ENCODE measurements around the gene PPM1M.

Gene PPM1M

DNA sequence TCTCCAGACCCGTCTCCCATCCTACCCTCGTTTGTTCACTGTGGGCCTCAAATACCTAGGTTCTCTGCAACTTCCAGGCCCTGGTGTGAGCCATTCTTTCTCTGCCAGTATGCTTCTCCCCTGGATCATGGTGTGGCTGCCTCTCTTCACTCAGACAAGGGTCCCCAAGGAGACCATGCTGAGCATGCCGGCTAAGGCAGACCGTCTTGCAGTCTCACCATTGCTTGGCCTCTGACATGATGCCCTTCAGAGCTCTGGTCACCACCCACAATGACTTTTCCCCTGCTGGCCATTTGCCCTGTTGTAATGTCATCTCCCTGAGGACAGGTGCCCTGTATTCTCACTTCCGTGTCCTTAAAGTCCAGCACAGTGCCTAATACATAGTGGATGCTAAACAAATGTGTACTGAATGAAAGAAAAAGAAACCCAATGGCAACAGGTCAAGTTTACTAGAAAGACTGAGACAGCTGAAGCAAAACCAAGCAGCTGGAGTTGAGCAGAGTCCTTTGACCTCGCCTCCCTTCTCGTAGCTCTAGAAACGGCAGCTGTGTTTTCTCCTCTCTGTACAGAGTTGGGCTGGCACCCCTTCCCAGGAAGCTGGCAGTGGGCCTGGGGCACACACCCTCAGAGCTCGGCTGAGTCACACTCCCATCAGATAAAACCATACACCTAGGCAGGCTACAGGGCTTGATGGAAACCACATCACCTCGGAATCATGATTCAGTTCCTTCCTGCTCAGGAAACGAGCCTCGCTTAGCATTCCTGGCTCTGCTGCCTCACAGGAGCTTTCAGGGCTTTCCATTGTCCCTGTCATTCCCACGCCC, 28.8 kb upstream of the PPM1M start:
- no peak for DNase-seq (ENCODE audit: low spot score)

DNA sequence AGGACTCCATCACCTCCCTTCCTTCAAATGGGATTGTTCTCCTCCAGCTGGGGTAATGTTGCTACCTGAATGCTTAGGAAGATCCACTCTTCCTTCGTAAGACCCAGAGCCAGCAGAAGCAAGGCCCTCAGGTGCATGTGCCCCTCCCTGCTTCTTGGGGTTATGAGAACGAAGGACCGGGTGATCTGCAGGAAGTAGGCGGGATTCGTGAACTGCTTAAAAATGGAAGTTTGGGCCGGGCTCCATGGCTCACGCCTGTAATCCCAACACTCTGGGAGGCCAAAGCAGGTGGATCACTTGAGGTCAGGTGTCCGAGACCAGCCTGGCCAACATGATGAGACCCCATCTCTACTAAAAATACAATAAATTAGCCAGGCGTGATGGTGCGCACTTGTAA, 28.2 kb upstream of the PPM1M start:
- DNase-seq (ENCODE audit: low spot score) = no peak

DNA sequence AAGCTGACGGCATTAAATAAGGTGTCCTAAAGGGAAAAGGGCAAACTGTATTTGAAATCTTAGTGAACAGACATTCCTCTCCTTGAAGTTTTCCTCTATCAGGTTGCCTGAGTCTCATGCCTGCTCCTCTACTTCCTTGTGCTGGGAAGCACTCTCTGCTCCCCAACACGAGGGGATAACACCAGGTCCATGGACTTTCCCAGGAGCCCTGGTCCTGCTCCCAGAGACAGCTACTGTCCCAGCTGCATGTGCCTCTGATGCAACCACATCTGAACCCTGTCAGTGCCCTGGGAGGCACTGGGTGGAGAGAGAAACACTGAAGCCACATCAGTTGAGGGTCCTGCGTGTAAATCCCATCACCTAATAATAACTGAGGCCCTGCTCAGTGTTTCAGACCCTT, 27.5 kb upstream of the PPM1M start:
- DNase-seq (ENCODE audit: low spot score) = no peak

DNA sequence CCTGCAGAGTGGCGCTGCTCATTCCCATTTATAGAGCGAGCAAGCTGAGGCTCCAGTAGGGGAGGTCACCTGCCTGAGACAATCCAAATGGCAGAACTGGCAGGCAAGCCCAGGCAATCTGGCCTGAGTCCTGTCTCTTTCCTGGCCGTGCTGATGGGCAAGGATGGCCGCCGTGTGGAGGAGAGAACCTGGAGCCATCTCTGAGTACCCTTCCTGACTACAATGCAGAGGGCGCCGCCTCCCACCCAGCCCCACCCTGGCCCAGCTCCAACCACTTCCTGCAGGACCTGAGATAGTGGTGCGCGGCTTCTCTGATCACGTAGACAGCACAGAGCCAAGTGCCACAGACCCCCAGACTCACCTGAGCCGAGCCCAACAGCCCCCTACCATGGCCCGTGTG, 27.1 kb upstream of the PPM1M start:
- DNase-seq (ENCODE audit: low spot score) = no peak

DNA sequence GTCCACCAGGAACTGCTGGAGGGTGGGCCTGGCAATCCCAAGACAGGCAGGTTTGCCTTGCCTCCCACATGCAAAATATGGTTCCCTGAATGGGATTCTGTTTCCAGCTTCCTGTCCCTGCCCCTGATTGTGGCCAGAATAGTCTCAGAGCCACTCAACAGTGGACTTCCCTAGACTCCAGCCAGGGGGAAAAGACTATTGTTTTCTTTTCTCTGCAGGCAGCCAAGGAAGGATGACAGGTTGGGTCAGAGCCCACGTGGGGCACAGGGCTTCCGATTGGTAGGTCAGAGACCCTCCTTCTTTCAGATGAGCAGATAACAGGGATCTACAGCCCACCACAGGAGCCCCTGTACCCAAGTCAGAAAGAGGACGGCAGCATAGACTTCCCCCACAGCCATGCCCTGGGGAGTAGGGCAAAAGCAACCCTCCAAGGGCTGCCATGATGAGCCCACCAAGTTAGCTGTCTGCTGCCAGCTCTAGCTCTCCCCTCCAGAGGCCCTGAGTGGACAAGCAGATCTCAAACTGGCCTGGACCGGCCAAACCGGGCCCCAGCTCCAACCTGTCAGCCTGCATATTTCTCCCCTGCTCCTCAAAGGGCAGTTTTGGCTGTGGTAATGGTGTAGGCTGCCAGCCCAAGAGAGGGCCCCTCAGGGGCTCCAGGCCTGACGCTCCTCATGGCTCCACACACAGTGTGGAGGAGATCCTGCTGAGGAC, 26.5 kb upstream of the PPM1M start:
- DNase-seq (ENCODE audit: low spot score) = no peak

DNA sequence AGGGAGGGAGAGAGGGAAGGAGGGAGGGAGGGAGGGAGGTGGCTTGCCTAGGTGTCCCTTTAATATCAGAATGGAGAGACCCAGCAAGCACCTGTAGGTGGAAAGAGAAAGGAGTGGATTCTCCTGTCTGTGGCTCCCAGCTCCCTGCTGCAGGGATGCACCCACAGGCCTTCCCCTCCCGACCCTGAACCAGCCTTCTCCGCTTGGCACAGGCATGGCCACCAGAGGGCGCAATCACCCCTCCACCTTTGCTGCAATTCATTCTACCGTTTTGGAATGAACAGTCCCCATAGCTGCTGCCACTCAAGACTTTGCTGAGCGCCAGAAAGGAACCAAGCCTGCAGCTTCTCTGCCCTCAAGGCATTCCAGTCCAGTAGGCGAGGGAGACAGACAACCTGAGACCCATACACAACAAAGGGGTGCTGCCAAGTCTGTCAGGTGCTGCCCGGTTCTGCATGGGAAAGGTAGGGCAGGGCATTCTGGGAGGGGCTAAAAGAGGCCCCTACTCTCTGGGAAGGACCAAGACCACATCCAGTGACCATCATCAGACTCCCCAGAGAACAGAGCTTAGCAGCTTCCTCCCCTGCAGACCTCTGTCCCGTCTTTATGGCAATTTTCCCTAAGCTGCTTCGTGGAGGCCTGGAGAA, 25.1 kb upstream of the PPM1M start:
- DNase-seq (ENCODE audit: low spot score) = peak; percentile 74

DNA sequence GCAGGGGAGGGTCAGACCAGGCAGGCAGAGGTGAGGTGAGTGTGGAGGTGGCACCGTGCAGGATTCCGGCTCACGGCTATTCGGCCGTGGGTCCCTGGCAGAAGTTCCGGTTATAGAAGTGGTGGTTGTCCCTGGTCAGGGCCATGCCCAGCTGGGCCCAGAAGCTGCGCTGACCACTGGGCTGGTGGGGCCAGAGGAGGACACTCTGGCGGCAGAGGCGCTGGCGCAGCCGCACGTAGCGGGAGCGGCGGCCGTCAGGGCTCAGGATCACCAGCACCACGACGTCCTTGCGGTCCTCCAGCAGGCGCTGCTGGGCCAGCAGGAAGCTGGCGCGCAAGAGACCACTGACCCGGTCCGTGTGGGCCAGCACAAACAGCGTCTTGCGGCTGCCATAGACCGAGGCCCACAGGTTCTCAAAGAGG, 24.4 kb upstream of the PPM1M start:
- no peak for DNase-seq (ENCODE audit: low spot score)

DNA sequence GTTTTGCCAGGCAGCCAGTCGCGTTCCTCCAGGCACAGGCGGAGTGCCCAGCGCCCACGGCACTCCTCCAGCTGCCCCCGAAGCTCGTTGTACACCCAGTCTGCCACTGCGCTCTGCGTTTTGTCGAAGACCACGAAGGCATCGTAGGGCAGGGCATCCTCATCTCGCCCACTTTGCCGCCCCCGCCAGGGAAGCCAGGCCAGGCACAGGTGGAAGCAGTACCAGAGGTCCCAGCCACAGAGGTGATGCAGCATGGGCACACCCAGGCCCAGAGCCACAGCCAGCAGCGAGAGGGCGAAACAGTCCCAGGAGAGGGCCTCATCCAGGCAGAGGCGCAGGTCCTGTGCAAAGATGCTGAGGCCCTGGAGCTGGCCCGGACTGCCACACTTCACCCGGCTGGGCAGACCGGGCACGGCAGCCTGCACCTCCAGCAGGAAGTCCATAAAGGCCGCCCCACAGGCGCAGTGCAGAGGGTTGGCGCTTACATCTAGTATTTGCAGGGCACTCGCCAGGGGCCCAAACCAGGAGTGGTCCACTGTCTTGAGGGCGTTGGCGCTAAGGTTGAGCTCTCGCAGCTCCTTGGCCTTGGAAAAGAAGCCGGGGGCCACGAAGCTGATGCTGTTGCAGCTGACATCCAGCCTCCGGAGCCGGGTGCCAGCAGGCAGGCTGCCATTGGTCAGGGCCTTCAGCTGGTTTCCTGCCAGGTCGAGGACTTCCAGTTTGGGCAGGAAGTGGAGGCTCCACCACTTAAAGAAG, 23.8 kb upstream of the PPM1M start:
- DNase-seq (ENCODE audit: low spot score) = no peak

DNA sequence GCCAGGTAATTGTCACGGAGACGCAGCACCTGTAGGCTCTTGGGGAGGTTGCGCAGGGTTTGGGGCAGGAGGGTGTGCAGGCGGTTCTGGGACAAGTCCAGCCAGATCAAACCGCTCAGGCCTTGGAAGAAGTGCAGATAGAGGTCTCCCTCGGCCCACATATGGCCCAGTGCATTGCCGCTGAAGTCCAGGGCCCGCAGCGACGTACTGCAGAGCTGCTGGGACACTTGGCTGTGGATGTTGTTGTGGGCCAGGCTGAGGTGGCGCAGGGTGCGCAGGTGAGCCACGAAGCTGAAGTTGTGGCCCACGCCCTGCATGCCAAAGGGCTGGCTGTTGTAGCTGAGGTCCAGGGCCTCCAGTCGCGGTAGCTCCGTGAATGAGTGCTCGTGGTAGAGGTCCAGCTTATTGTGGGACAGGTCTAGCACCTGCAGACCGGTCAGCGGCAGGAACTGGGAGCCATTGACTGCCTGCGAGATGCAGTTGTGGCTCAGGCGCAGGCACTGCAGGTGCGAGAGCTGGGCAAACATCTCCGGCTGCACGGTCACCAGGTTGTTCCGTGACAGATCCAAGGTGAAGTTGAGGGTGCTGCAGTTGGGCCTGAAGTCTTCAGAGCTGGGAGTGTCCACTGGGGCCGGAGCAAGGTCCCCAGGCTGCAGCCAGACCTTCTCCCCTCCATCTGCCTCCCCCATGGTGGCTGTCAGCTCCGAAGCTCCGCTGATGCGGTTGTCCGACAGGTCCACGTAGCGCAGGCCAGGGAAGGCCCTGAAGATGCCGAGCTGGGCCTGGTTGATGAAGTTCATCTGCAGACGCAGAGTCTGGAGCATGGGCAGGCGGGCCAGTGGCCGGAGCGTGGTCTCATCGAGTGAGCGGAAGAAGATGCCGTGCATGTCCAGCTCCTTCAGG, 23.0 kb upstream of the PPM1M start:
- DNase-seq (ENCODE audit: low spot score) = no peak

DNA sequence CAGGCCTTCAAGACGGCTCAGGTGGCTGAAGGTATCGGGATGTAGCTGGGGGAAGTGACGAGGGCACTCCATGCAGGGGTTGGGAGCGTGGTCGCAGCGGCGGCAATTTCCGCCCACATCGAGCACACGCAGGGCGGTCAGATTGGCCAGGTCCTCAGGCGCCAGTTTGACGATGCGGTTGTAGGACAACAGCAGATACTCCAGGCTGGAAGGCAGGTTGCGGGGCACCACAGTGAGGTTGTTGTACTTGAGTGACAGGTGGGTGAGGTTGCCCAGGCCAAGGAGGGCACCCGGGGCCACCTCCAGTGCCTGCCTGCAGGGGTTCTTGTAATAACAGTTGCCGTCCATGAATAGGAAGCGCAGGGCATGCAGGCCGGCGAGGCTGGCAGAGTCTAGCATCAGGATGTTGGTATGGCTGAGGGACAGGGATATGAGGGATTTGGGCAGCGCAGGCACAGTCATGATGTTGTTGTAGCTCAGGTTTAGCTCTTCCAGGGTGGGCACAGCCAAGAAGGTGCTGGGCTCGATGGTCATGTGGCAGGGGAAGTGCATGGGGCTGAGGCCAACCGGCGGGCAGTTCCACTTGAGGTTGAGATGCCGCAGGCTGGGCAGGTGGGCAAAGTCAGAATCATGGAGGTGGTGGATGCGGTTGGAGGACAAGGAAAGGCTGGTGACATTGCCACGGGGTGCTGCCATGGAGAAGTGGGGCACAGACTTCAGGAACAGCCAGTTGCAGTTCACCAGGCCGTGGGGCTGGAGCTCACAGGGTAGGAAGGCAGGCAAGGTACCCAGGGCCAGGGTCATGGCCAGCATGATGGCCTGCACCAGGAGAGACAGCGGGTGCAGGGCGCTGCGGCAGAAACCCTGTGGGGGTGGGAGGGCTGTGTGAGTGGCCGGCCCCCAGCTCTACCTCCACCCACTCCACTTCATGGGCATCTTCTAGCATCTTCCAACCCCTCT, 21.8 kb upstream of the PPM1M start:
- DNase-seq (ENCODE audit: low spot score) = no peak

DNA sequence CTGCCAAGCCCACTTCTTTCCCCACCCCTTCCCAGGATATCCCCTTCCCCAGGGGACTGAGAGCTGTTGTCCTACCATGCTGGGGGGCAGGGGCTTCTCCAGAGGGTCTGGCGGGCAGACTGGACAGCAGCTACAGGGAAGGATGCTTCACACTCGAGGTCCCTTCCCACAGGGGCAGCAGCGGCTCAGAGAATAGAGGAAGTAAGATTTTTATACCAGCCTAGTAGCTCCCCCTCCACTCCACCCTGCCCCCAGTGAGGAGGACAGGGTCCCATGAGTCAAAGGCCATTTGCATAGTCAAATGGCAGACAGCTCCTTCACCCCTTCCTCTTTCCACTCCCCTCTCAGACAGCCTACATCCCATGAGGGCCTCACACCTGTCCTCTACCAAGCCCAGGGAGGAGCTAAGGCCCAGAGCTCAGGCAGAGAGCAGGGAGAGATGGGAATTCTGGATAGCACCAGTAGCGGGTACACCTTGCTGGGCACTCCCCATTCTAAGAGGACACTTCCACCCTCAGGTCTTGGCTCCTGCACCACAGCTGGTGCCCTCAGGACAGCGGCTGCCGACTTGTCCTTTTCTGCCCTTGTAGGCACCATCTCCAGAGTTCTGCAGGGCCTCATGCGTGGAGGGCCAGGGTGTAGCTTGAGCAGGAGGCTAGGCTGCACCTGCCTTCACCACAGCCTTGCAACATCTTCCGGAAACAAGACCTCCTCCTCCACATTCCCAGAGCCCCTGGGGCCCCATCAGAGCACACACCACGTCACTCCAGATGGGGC, 19.9 kb upstream of the PPM1M start, which contains the start of gene TLR9:
Gene TLR9 (minus strand): TSS at position 194 of the 777 bp plus-strand sequence. CDS start 116 bp downstream, at position 78.
- DNase-seq (ENCODE audit: low spot score) = no peak

DNA sequence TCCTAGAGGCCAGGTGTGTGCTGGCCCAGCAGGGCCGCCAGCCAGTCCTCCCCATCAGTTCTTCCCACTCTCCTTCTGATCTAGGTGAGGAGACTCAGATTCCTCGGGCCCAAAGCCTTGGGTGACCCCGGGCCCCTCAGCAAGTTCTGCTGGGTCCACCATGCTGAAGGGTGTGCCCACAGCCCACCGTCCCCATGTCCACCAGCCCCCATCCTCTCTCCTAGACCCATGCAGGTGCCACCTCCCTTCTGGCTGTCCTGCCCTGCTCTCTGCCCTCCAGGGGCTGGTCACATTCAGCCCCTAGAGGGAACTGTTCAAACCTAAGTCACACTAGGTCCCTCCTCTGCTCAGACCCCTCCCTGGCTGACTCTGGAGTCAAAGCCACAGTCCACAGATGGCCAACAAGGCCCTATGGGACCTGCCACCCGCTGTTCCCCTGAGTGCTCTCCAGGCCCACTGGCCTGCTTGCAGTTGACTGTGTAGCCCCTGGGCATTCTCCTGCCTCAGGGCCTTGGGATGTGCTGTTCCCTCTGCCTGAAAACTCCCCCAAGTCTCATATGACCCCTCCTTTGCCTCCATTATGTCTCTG, 19.2 kb upstream of the PPM1M start:
- no peak for DNase-seq (ENCODE audit: low spot score)

DNA sequence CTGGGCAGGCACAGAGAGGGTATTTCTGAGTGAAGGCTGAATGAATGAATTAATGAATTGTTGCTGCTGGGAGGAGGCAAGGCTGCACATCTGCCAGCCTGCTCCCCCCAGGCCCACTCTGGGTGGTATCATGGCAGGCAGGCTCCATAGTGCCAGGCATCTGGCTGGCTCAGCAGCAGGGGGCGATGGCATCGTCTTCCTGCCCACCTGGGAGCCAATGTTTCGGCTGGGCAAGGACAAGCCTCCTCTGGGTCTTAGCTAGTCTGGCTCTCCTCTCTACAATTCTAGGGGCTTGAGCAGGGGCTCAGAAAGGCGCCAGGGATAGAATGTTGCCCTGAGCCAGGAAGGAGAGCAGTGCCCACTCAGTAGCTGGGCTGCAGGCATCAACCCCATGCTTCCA, 18.4 kb upstream of the PPM1M start:
- DNase-seq (ENCODE audit: low spot score) = no peak

DNA sequence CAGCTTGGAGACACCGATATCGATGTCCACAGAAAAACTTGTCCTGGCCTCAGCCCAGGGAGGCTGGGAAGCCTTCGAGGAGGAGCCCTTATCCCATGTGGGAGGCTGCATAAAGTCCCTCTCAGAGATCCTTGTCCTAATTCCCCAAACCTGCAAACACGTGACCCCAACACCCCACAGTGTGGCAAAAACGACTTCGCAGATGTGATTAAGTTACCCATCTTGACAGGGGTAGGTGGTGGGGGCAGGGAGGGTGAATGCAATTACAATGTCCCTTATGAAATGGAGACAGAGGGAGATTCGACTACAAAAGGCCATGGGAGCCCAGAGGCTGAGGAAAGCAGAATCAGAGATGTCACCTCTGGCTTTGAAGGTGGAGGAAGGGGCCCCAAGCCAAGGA, 17.8 kb upstream of the PPM1M start:
- DNase-seq (ENCODE audit: low spot score) = no peak

DNA sequence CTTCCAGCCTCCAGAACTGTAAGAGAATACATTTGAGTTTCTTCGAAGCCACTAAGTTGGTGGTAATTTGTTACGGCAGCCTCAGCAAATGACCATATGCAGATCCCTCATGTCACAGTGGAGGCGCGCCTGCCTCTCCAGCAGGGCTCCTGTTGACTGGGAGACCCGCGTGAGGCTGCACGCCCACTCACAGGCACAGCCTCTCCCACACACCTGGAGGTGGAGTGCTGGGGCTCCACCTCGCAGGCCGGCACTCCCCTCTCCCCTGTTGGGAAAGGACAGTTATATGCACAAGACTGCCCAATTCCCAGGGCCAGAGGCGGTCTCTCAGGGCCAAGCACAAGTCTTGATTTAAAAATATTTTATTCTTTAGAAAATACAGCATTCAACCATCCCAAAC, 17.3 kb upstream of the PPM1M start:
- no peak for DNase-seq (ENCODE audit: low spot score)

DNA sequence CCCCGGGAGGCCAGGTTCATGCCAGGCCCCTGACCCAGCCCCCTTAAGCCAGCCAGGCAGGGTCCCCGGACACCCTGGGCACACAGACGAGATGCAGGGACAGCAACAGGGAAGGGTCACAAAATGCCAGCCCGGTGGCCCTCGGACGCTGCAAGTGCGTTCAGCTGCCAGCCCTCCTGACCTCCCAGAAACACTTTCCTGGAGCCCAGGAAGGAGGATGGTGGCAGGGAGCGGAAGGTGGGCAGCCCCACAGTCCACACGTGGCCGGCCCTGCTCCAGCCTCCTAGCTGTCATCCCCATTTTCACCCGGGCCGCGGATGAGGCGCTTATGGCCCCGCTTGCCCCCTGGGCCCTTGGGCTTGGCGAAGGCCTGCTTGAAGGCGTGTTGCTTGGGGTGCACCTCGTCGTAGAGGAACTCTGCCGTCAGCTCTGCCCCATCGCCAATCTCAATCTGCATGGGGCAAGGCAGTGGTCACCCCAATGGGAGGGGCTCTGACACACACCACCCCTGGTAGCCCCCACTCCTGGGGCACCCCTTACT, 16.7 kb upstream of the PPM1M start:
- DNase-seq (ENCODE audit: low spot score) = no peak

DNA sequence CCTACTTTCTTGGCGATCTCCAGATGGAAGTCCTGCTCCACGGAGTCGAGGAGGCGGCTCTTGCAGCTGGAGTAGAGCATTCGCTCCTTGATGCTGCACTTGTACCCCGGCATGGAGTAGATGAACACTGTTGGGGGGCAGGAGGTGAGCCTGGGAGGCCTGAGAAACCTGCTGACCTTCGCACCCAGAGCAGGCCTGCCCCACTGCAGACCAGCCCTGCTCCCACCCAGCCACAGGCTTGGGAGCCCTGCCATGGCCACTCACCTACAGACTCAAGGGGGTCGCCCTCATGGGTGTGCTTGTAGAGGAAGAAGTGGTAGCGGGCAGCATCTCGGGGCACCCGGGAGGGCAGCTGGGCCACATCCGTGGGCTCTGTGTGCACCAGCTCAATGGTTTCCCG, 15.9 kb upstream of the PPM1M start:
- no peak for DNase-seq (ENCODE audit: low spot score)

DNA sequence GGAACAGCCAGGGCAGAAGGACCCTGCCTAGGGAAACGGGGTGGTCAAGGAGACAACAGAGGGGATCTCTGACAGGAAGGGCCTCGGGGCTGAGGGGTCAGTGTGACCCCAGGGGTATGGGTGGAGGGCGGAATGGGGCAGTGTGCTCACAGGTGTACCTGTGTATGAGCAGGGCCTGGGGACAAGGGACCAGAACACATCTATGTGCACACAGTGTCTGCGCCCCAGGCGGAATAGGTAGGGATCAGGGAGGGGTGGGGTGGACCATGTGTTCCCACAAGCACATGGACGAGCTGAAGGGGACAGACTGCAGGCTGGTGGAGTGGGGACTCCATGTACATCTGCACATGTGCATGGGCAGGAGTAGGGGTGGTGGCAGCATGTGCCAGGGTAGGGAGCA, 15.1 kb upstream of the PPM1M start:
- no peak for DNase-seq (ENCODE audit: low spot score)

All from RKO (cell line).